Mesenchymal stem cell (in vitro differentiated cells and primary cell): ENCODE data around the gene HRH4.

Experiments
- DNase-seq: peaks from one replicate; pipeline ENCODE4 v3.0.0-alpha.2; 2013
- H2AFZ ChIP-seq: one replicate; pipeline ENCODE4 v1.6.1; 2013; ENCODE audit warnings: low read depth, mild to moderate bottlenecking, control low read depth, inconsistent platforms, low read length, moderate library complexity
- H2AK5ac ChIP-seq: 2 replicates; pipeline ENCODE4 v1.6.1; 2013; ENCODE audit warnings: low read length, moderate library complexity, mild to moderate bottlenecking, inconsistent platforms; ENCODE audit not compliant: severe bottlenecking
- H2BK120ac ChIP-seq: one replicate; pipeline ENCODE4 v1.6.1; 2013; ENCODE audit warnings: low read depth, mild to moderate bottlenecking, inconsistent platforms, low read length, moderate library complexity
- H2BK12ac ChIP-seq, 2 experiments: one replicate each; pipeline ENCODE4 v1.6.1; 2013; ENCODE audit warnings: inconsistent platforms in 2 of 2, low read length in 2 of 2, mild to moderate bottlenecking in 2 of 2, moderate library complexity in 2 of 2, control low read depth in 1 of 2
- H2BK15ac ChIP-seq: one replicate; pipeline ENCODE4 v1.6.1; 2013; ENCODE audit warnings: mild to moderate bottlenecking, low read depth, inconsistent platforms; ENCODE audit not compliant: poor library complexity, severe bottlenecking
- H2BK5ac ChIP-seq: 2 replicates; pipeline ENCODE4 v1.6.1; 2013; ENCODE audit warnings: low read depth, mild to moderate bottlenecking, low read length, control low read depth, inconsistent platforms; ENCODE audit not compliant: poor library complexity, severe bottlenecking
- H3K14ac ChIP-seq, 2 experiments: one replicate each; pipeline ENCODE4 v1.6.1; 2013; ENCODE audit warnings: inconsistent platforms in 2 of 2, low read length in 2 of 2, control low read depth in 1 of 2, mild to moderate bottlenecking in 1 of 2, moderate library complexity in 1 of 2
- H3K18ac ChIP-seq, 2 experiments: one replicate each; pipeline ENCODE4 v1.6.1; 2013; ENCODE audit warnings: inconsistent platforms in 2 of 2, low read length in 2 of 2, control low read depth in 1 of 2, low read depth in 1 of 2, mild to moderate bottlenecking in 1 of 2
- H3K23ac ChIP-seq, 2 experiments: one replicate each; pipeline ENCODE4 v1.6.1; 2013; ENCODE audit warnings: inconsistent platforms in 2 of 2, low read length in 2 of 2, mild to moderate bottlenecking in 2 of 2, moderate library complexity in 2 of 2, control low read depth in 1 of 2
- H3K27ac ChIP-seq: 2 replicates; pipeline ENCODE4 v1.5.1; 2013; ENCODE audit warnings: mild to moderate bottlenecking, moderate library complexity, low read length, control low read depth, inconsistent platforms; ENCODE audit not compliant: poor library complexity, severe bottlenecking
- H3K27me3 ChIP-seq, 2 experiments: 2 replicates each; pipeline versions ENCODE4 v1.6.1 to v1.7.0; 2013; ENCODE audit warnings: low read length in 2 of 2, mild to moderate bottlenecking in 2 of 2, moderate library complexity in 2 of 2, control low read depth in 1 of 2, inconsistent platforms in 1 of 2; ENCODE audit not compliant: control insufficient read depth in 1 of 2, insufficient read depth in 1 of 2
- H3K36me3 ChIP-seq, 2 experiments: 2 replicates each; pipeline versions ENCODE4 v1.6.1 to v1.7.0; 2013; ENCODE audit warnings: low read length in 2 of 2, control low read depth in 1 of 2, inconsistent platforms in 1 of 2, low read depth in 1 of 2, mild to moderate bottlenecking in 1 of 2; ENCODE audit not compliant: insufficient read depth in 2 of 2, control insufficient read depth in 1 of 2
- H3K4ac ChIP-seq, 2 experiments: one replicate each; pipeline ENCODE4 v1.6.1; 2013; ENCODE audit warnings: inconsistent platforms in 2 of 2, low read length in 2 of 2, mild to moderate bottlenecking in 2 of 2, moderate library complexity in 2 of 2, control low read depth in 1 of 2, low read depth in 1 of 2
- H3K4me1 ChIP-seq: 2 replicates; pipeline ENCODE4 v1.6.1; 2013; ENCODE audit warnings: low read depth, low read length, control low read depth; ENCODE audit not compliant: control insufficient read depth, insufficient read depth
- H3K4me2 ChIP-seq: 2 replicates; pipeline ENCODE4 v1.6.1; 2013; ENCODE audit warnings: low read length, mild to moderate bottlenecking, inconsistent platforms; ENCODE audit not compliant: poor library complexity, severe bottlenecking
- H3K4me3 ChIP-seq, 2 experiments: 2 replicates each; pipeline versions ENCODE4 v1.5.1 to v1.7.0; 2013; ENCODE audit warnings: low read length in 2 of 2, mild to moderate bottlenecking in 2 of 2, control low read depth in 1 of 2, low read depth in 1 of 2; ENCODE audit not compliant: insufficient read depth in 1 of 2
- H3K79me1 ChIP-seq: replicated peaks from 2 replicates; pipeline ENCODE4 v1.6.1; 2013; ENCODE audit warnings: mild to moderate bottlenecking, control low read depth, low read length, inconsistent platforms; ENCODE audit not compliant: poor library complexity, severe bottlenecking
- H3K9ac ChIP-seq: 2 replicates; pipeline ENCODE4 v1.7.0; 2013; ENCODE audit warnings: mild to moderate bottlenecking, low read length, moderate library complexity
- H3K9me3 ChIP-seq: 2 replicates; pipeline ENCODE4 v1.7.0; 2013; ENCODE audit warnings: mild to moderate bottlenecking, low read length; ENCODE audit not compliant: control insufficient read depth
- H4K8ac ChIP-seq: one replicate; pipeline ENCODE4 v1.6.1; 2013; ENCODE audit warnings: inconsistent platforms, mild to moderate bottlenecking, low read length, moderate library complexity
- H4K91ac ChIP-seq: one replicate; pipeline ENCODE4 v1.6.1; 2013; ENCODE audit warnings: mild to moderate bottlenecking, low read length, inconsistent platforms
- WGBS: methylation state at CpG from one replicate; pipeline ENCODE4 v1.1.7; 2013; ENCODE audit warnings: mixed read lengths; 5-methylcytosine and 5-hydroxymethylcytosine counted together

The HRH4 gene

DNA sequence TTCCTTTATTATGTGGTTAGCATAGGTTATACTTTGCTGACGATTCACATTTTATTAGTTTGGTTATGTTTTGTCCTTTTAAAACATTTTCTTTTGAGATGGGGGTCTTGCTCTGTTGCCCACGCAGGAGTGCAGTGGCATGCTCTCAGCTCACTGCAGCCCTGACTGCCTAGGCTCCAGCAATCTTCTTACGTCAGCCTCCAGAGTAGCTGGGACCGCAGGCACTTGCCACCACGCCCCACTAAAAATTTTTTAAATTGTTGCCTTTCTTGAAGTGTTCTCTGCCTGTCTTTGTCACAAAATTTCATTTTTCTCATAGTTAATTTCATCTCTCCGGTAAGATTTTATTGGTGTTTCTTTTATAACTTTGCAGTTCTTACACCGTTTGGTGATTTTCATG, 18.9 kb downstream of the HRH4 start:
- H2BK5ac ChIP-seq = no peak overlapping the region
- no peak for DNase-seq
- no peak overlapping the region for H4K8ac ChIP-seq
- no peaks in the 10 kb centered on the region for H3K4me1 ChIP-seq
- no peak overlapping the region for H4K91ac ChIP-seq
- no peak overlapping the region for H3K23ac ChIP-seq
- no peak overlapping the region for H3K27ac ChIP-seq
- no peak overlapping the region for H3K9ac ChIP-seq
- H2BK120ac ChIP-seq = no peak overlapping the region
- H2AK5ac ChIP-seq = no peak overlapping the region
- no peaks in the 10 kb centered on the region for H3K36me3 ChIP-seq
- no peak overlapping the region for H3K4me3 ChIP-seq
- peaks cover 0 to 1% of the 10 kb centered on the region in 2 experiments for H3K27me3 ChIP-seq
- no peak overlapping the region for H2BK12ac ChIP-seq
- WGBS = 72% methylated on average over 4 of the region's 7 CpGs
- no peak overlapping the region for H3K4ac ChIP-seq
- no peak overlapping the region for H3K4me2 ChIP-seq
- H3K14ac ChIP-seq = no peak overlapping the region
- H3K18ac ChIP-seq = no peak overlapping the region
- H3K9me3 ChIP-seq = no peaks in the 10 kb centered on the region
- H3K79me1 ChIP-seq = no peaks in the 10 kb centered on the region
- H2AFZ ChIP-seq = no peak overlapping the region
- no peak overlapping the region for H2BK15ac ChIP-seq

DNA sequence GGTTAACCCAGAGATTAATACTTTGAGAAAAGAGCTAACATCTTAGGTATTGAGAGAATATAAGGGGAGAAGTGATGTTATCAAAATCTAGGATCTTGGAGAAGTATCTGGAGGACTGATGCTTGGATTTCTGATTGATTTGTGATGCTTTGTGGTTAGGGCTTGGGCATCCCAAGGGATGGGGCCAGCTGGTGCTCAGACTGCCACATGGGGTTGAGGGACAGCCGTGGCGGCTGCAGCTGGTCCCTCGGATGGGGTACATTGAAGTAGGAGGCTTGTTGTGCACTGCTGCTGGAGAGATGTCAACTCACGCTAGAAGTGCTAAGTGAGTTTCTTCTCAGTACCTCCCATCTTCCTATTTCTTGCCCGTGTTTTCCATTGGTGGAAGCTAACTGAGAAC, 22.4 kb downstream of the HRH4 start:
- no peak overlapping the region for H3K4ac ChIP-seq
- H2AFZ ChIP-seq = no peak overlapping the region
- no peak overlapping the region for H3K4me3 ChIP-seq
- H2BK15ac ChIP-seq = no peak overlapping the region
- no peak overlapping the region for H3K9ac ChIP-seq
- H3K18ac ChIP-seq = no peak overlapping the region
- no peak overlapping the region for H2BK120ac ChIP-seq
- H4K8ac ChIP-seq = no peak overlapping the region
- H2BK5ac ChIP-seq = no peak overlapping the region
- peaks cover 0 to 4% of the 10 kb centered on the region in 2 experiments for H3K27me3 ChIP-seq
- no peak overlapping the region for H3K4me2 ChIP-seq
- H2AK5ac ChIP-seq = no peak overlapping the region
- 100% methylated on average over 2 of the region's 5 CpGs for WGBS
- H3K27ac ChIP-seq = no peak overlapping the region
- no peaks in the 10 kb centered on the region for H3K4me1 ChIP-seq
- H3K79me1 ChIP-seq = no peaks in the 10 kb centered on the region
- H3K23ac ChIP-seq = no peak overlapping the region
- H2BK12ac ChIP-seq = no peak overlapping the region
- H3K14ac ChIP-seq = no peak overlapping the region
- DNase-seq = no peak
- no peak overlapping the region for H4K91ac ChIP-seq
- no peaks in the 10 kb centered on the region for H3K9me3 ChIP-seq
- H3K36me3 ChIP-seq = no peaks in the 10 kb centered on the region

- Histone ChIP-seq H3K4me2 (no peak overlapping the region), H3K9ac (no peak overlapping the region), H3K4me3 (no peak overlapping the region), H3K9me3 (no peaks in the 10 kb centered on the region), H3K4ac (no peak overlapping the region), H3K27ac (no peak overlapping the region), H2BK15ac (no peak overlapping the region), H2AK5ac (no peak overlapping the region), H2BK5ac (no peak overlapping the region), H3K27me3 (peaks cover 0 to 4% of the 10 kb centered on the region in 2 experiments), H3K18ac (no peak overlapping the region), H3K36me3 (no peaks in the 10 kb centered on the region), H3K79me1 (no peaks in the 10 kb centered on the region), H2AFZ (no peak overlapping the region), H3K4me1 (no peaks in the 10 kb centered on the region), H3K23ac (no peak overlapping the region), H2BK120ac (no peak overlapping the region), H2BK12ac (no peak overlapping the region), H3K14ac (no peak overlapping the region), H4K91ac (no peak overlapping the region), H4K8ac (no peak overlapping the region)
- no peak for DNase-seq
- WGBS = 100% methylated on average over 1 of the region's 3 CpGs
These were observed 25.2 kb downstream of the HRH4 start for GRCh38 chr18:24485681-24486080.

GRCh38 chr18:24486684-24487083, 26.2 kb downstream of the HRH4 start:
- Histone ChIP-seq H2BK15ac (no peak overlapping the region), H3K9me3 (no peaks in the 10 kb centered on the region), H3K9ac (no peak overlapping the region), H2BK120ac (no peak overlapping the region), H3K4me3 (no peak overlapping the region), H2BK5ac (no peak overlapping the region), H2AFZ (no peak overlapping the region), H4K91ac (no peak overlapping the region), H3K27ac (no peak overlapping the region), H3K23ac (no peak overlapping the region), H4K8ac (no peak overlapping the region), H3K36me3 (no peaks in the 10 kb centered on the region), H3K18ac (no peak overlapping the region), H3K4me2 (no peak overlapping the region), H2AK5ac (no peak overlapping the region), H3K4me1 (no peaks in the 10 kb centered on the region), H2BK12ac (no peak overlapping the region), H3K14ac (no peak overlapping the region), H3K4ac (no peak overlapping the region), H3K79me1 (no peaks in the 10 kb centered on the region), H3K27me3 (peaks cover 0 to 4% of the 10 kb centered on the region in 2 experiments)
- DNase-seq = no peak
- WGBS = 82% methylated on average over 9 of the region's 9 CpGs
